ENCODE results near the gene DOK6.

DNA sequence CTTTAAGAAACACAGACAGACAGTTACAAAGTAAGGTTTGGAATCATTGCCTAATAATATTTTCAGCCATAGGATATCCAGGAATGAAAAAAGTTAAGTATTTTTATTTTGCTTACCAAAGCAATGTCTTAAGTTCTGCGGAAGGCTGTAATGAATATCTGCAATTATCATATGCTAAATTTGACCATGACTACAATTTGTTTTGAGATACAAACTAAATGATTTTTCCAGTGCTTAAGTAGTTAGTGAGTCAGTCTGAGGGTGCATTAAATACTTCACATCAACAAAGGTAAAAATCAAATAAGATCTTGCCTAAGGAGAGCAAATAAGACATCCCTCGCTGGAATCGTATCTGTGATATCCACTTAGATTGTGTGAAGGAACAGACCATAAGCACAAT lies 297.0 kb downstream of the DOK6 start:
- no peak for TF ChIP-seq EZH2 (IDR thresholded peaks at IDR 0.05)
- TF ChIP-seq POLR2AphosphoS5 (IDR thresholded peaks at IDR 0.05; ENCODE audit: borderline replicate concordance, low read depth, low read length) = no peak
- no peak for TF ChIP-seq FOXP2 (optimal IDR thresholded peaks at IDR 0.05; ENCODE audit: control extremely low read depth, extremely low read length, insufficient read depth)
